Psoas muscle (tissue), 8 donors: ENCODE measurements around the gene GUCA2A. TPM values are rescaled to one million over a fixed set of nuclear protein-coding genes. Genes with fewer than 3 reads are reported as not detected.

Experiments
- ATAC-seq, 4 donors: fragments of 200-7000 bp; cut with Tn5 transposase; one replicate each; pipeline ENCODE4 v1.9.1; 2020; ENCODE audit warnings: moderate library complexity in 3 of 4, mild to moderate bottlenecking in 2 of 4
- DNase-seq, 2 donors: peaks; one replicate each; pipeline ENCODE4 v3.0.0-alpha.2; 2020
- H3K27ac ChIP-seq: fragments of 200-600 bp; one replicate; pipeline ENCODE4 v1.8.0; 2022
- H3K27me3 ChIP-seq, 3 donors: fragments of 200-600 bp in 1 of 3; one replicate each; pipeline versions ENCODE4 v1.6.1 to v1.8.0; 2013 to 2022; ENCODE audit warnings: low read length in 2 of 3, mild to moderate bottlenecking in 2 of 3, moderate library complexity in 1 of 3; ENCODE audit not compliant: insufficient read depth in 3 of 3
- H3K36me3 ChIP-seq, 2 donors: fragments of 200-600 bp in 1 of 2; one replicate each; pipeline versions ENCODE4 v1.6.1 to v1.8.0; 2013 to 2022; ENCODE audit warnings: low read depth in 1 of 2, mild to moderate bottlenecking in 1 of 2, moderate library complexity in 1 of 2; ENCODE audit not compliant: insufficient read depth in 1 of 2
- H3K4me1 ChIP-seq: fragments of 200-600 bp; one replicate; pipeline ENCODE4 v1.8.0; 2022
- H3K4me3 ChIP-seq: fragments of 200-600 bp; one replicate; pipeline ENCODE4 v1.8.0; 2022; ENCODE audit warnings: mild to moderate bottlenecking
- H3K9me3 ChIP-seq: fragments of 200-600 bp; one replicate; pipeline ENCODE4 v1.8.0; 2022
- WGBS, 3 donors: extraction: QIAGEN DNeasy Blood & Tissue Kit; methylation state at CpG; one replicate each; pipeline versions ENCODE4 v1.1.6 to v1.1.7; 2013; 5-methylcytosine and 5-hydroxymethylcytosine counted together
- intact Hi-C, 2 donors: fragments of 100-400 bp; cut with DNase I; formaldehyde crosslinking; loops; one replicate each; pipeline versions ENCODE4 v1.11.0 to v1.14.2; 2022
- polyA plus RNA-seq, 3 donors: library from polyadenylated mRNA; stranded (reverse); fragments of 200-250 nt; gene quantifications; one replicate each; pipeline ENCODE4 v1.2.3, GENCODE V29; 2013
- total RNA-seq, 4 donors: library from RNA; stranded (reverse); fragmentation: NEBNext Ultra II Directional in 2 of 4; extraction: Animal tissue kit (Norgen Biotek cat#: 25700) in 2 of 4; gene quantifications; one replicate each; pipeline versions ENCODE4 v1.2.1 to v1.2.4, GENCODE V29; 2021 to 2023
- TF ChIP-seq, protein P1 (sequence below): fragments of 200-600 bp; IDR thresholded peaks from one replicate; pipeline ENCODE4 v1.8.0; 2022; ENCODE audit warnings: antibody characterized with exemption
- donor health status: healthy with polysubstance abuse.
- donor health status: DM: no; HTN: no; CAD: no; lungs with moderate emphysema.
- donor health status: Bipolar disorder and iron deficiency.
- donor health status: healthy.
- donor health status: DM: yes; HTN: yes; CAD: no.
- donor health status: DM: no; HTN: no; CAD: no.
- donor health status: DM: no; HTN: no; CAD: no.
- donor health status: DM: yes; HTN: yes; CAD: no.

GUCA2A gene
- total and polyA plus RNA-seq, 7 donors = 0.44 TPM; not detected in 6

DNA sequence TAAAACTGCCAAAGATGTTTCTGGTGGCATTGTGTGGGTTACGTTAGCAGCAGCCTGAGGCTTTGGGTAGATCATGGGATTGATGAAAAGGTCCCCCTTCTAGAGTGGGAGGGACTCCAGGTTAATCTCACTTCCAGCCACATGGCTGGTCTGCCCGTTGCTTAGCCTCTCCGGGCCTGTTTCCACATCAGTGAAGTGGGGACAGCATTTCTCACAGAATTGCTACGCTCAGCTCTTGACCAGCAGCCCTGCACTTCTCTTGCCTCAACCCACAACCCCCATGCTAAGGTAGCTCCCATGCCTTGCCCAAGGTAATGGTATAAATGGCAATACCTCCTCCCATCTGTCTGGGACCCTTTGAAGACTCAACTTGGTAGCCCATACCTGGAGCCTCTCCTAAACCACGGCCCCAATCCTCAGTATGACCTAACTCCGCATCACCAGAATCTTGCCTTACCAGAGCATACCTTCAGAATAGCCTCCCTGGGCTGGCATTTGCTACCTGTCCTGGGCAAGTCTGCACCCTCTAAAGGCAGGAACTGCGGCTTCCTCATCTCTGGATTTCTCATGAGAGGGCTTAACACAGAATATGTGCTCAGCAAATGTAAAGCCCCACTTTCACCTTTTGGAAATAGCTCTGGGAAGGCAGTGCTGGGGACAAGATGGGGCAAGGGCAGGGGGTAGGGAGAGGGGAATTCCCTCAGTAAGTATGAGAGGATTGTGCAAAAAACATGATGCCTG lies 10.9 kb upstream of the GUCA2A start:
- no peak overlapping the region for H3K4me3 ChIP-seq
- no peaks in the 10 kb centered on the region for H3K9me3 ChIP-seq
- peaks cover 21% of the 10 kb centered on the region for H3K4me1 ChIP-seq
- H3K27ac ChIP-seq = no peak overlapping the region
- DNase-seq (no peak), ATAC-seq (no peak)
- TF ChIP-seq, protein P1, sequence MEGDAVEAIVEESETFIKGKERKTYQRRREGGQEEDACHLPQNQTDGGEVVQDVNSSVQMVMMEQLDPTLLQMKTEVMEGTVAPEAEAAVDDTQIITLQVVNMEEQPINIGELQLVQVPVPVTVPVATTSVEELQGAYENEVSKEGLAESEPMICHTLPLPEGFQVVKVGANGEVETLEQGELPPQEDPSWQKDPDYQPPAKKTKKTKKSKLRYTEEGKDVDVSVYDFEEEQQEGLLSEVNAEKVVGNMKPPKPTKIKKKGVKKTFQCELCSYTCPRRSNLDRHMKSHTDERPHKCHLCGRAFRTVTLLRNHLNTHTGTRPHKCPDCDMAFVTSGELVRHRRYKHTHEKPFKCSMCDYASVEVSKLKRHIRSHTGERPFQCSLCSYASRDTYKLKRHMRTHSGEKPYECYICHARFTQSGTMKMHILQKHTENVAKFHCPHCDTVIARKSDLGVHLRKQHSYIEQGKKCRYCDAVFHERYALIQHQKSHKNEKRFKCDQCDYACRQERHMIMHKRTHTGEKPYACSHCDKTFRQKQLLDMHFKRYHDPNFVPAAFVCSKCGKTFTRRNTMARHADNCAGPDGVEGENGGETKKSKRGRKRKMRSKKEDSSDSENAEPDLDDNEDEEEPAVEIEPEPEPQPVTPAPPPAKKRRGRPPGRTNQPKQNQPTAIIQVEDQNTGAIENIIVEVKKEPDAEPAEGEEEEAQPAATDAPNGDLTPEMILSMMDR = no peak
- intact Hi-C loops = loop anchor here (10.0 kb wide), 2 partner anchors 159 to 361 kb away; partner anchors contain the start of gene FOXJ3 (in 1 of the 2)
- WGBS, 3 donors = 90 to 94% (median 93%) methylated on average over 7 of the region's 7 CpGs
- peaks cover 4 to 22% of the 10 kb centered on the region in 2 donors for H3K36me3 ChIP-seq
- no peaks in the 10 kb centered on the region for H3K27me3 ChIP-seq

DNA sequence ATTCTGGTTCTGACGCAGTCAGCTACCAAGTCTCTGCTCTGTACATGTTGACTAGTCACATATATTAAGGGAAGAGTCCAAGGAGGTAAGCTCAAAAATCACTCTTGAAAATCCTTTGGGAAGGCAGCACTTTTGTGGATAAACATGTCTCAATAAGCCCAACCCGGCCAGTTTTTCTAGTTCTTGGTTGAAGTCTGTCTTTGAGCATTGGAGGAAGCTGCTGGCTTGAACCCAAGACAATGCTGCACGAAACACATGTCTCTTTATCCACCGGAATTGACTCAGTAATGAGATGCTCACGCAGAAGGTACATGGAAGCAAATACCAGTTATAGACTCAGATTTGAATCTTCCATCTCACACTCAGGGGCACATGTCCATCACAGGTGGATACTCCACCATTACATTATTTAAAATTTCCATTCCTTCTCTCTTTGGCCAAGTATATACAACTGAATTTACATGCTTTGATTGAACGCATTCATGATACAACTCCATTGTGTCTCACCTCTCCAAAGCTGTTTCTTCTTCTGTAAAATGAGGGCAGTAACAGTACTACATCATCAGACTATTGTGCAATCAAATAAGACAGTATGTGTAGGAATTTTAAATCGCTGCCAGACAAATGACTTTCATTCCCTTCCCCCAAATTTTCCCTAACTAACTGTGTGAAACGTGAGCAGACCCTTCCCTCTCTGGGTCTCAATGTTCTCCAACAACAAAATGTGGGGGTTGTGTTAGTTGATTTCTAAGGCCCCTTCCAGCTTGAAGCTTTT lies 9.6 kb upstream of the GUCA2A start:
- H3K4me3 ChIP-seq = no peak overlapping the region
- H3K9me3 ChIP-seq = no peaks in the 10 kb centered on the region
- TF ChIP-seq, protein P1 = no peak
- 69 to 76% (median 74%) methylated on average over 8 of the region's 8 CpGs for WGBS, 3 donors
- DNase-seq = no peak
- peaks cover 2 to 8% of the 10 kb centered on the region in 2 donors for H3K36me3 ChIP-seq
- no peak overlapping the region for H3K27ac ChIP-seq
- no peak for ATAC-seq
- peaks cover 21% of the 10 kb centered on the region for H3K4me1 ChIP-seq
- intact Hi-C loops = loop anchor here (2.0 to 10.0 kb wide), 7 partner anchors 138 to 602 kb away; partner anchors contain the start of genes FOXJ3 (in 2 of the 2), PPCS (in 1 of the 2) and ZMYND12 (in 1 of the 2)
- no peaks in the 10 kb centered on the region for H3K27me3 ChIP-seq

DNA sequence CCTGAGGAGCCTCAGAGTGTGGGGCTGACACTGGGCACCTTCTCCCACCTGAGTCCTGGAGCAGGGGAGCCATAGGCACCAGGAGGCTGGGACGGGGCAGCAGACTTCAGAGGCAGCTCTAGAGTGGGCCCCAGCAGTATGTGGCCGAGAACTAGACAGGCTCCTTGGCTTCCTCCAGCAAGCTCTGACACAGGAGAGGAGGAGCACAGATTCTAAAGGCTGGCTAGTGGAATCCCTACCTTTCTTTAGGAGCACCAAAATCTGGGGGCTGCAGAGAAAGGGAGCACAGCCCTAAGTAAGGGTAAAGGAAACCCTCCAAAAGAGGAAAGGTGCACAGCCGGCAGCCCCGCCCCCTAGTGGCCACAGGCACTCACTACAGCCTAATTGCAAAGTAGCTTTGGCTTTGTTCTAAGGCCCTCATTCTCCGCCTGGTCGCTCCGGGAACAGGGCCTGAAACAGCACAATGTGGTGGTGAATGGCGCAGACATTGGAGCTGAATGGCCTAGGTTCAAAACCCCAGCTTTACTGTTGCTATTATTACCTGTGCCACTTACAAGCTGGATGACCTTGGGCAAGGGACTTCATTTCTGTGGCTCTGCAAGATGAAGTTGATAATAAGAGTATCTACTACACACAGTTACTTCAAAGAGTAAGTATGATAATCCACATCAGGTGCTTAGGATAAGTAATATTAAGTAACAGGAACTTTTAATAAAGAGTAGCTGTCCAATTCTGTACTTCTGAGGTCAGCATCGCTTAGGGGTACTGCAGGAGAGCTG lies 8.8 kb upstream of the GUCA2A start:
- Histone ChIP-seq H3K4me3 (no peak overlapping the region), H3K27ac (no peak overlapping the region), H3K36me3 (peaks cover under 1 to 2% of the 10 kb centered on the region in 2 donors), H3K27me3 (no peaks in the 10 kb centered on the region), H3K4me1 (peaks cover 21% of the 10 kb centered on the region), H3K9me3 (no peaks in the 10 kb centered on the region)
- peak; percentile 64 to 78 for DNase-seq
- TF ChIP-seq, protein P1 = peak; percentile 96
- ATAC-seq = peak; percentile 76 to 88 (median 80)
- intact Hi-C loops = loop anchor here (2.0 to 10.0 kb wide), 7 partner anchors 139 to 601 kb away; partner anchors contain the start of genes FOXJ3 (in 2 of the 2), PPCS (in 1 of the 2) and ZMYND12 (in 1 of the 2)
- 26 to 32% (median 29%) methylated on average over 9 of the region's 9 CpGs for WGBS, 3 donors

DNA sequence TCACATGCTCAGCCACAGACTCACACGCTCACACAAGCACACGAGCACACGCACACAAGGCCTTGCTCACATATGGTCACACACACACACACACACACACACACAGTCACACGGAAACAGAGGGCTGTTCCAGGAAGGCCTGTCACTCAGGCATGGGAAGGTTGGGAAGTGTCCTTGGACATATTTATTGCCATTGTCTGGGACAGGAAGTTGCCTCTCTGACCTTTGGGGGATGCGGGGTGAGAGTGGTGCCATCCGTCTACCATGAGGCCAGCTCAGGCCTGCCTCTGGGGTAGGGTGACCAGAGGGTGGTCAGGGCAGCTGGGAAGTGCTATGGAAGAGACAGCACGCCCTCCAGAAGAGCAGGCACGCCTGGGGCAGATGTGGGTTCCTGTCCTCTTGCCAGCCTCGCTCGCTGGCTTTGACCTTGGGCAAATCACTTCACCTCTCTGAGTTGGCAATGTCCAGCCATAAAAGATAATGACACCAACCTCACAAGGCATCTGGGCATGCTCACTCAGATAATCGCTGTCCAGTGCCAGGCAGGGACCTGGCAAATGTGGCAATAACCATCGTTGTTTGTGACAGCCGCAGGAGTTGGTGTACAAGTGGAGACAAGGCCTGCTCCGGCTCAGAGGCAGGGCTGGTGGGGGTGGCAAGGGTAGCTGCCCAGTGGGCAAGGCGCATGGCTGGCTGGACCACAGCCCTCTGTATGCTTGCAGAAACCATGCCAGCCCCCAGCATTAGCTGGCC lies 8.0 kb upstream of the GUCA2A start:
- ATAC-seq = peak; percentile 50 to 62 (median 58)
- Histone ChIP-seq H3K4me3 (no peak overlapping the region), H3K27me3 (no peaks in the 10 kb centered on the region), H3K4me1 (peaks cover 21% of the 10 kb centered on the region), H3K27ac (peak overlapping the region; percentile 11), H3K9me3 (no peaks in the 10 kb centered on the region), H3K36me3 (no peaks in the 10 kb centered on the region)
- TF ChIP-seq, protein P1 = no peak
- intact Hi-C loops = loop anchor here (2.0 to 10.0 kb wide), 7 partner anchors 140 to 600 kb away; partner anchors contain the start of genes FOXJ3 (in 2 of the 2), PPCS (in 1 of the 2) and ZMYND12 (in 1 of the 2)
- DNase-seq = no peak
- WGBS, 3 donors = 36 to 37% (median 36%) methylated on average over 15 of the region's 15 CpGs
